Colonic mucosa (tissue), 4 donors: Measurements from ENCODE around the gene PRTG. TPM values are rescaled to one million over a fixed set of nuclear protein-coding genes. Genes with fewer than 3 reads are reported as not detected.
"Not testable (repeated sequence)": the region's sequence is repeated elsewhere in the genome, so short reads cannot be mapped to it uniquely, and the experiment has no call there.

Experiments used
- DNase-seq: peaks from one replicate; pipeline ENCODE4 v3.0.0-alpha.2; 2020
- H3K27ac ChIP-seq: fragments of 200-600 bp; one replicate; pipeline ENCODE4 v1.8.0; 2021
- H3K27me3 ChIP-seq: fragments of 200-600 bp; one replicate; pipeline ENCODE4 v1.8.0; 2021
- H3K36me3 ChIP-seq: fragments of 200-600 bp; one replicate; pipeline ENCODE4 v1.8.0; 2021
- H3K4me1 ChIP-seq: fragments of 200-600 bp; one replicate; pipeline ENCODE4 v1.8.0; 2021; ENCODE audit warnings: mild to moderate bottlenecking
- H3K4me3 ChIP-seq: fragments of 200-600 bp; one replicate; pipeline ENCODE4 v1.8.0; 2021
- H3K9ac ChIP-seq, 2 donors: one replicate each; pipeline ENCODE4 v1.7.0; 2013; ENCODE audit warnings: control low read depth in 2 of 2, low read depth in 2 of 2, low read length in 2 of 2
- H3K9me3 ChIP-seq: fragments of 200-600 bp; one replicate; pipeline ENCODE4 v1.8.0; 2021
- intact Hi-C: fragments of 100-400 bp; cut with DNase I; formaldehyde crosslinking; loops from one replicate; pipeline ENCODE4 v1.14.1; 2022
- total RNA-seq, 2 donors: library from RNA; stranded (reverse); fragmentation: NEBNext Ultra II Directional in 1 of 2; extraction: Animal tissue kit (Norgen Biotek cat#: 25700) in 1 of 2; gene quantifications; one replicate each; pipeline ENCODE4 v1.2.1, GENCODE V29; 2021
- TF ChIP-seq, protein P1 (sequence below): fragments of 200-600 bp; IDR thresholded peaks from one replicate; pipeline ENCODE4 v1.8.0; 2022; ENCODE audit warnings: antibody characterized with exemption, mild to moderate bottlenecking
- donor health status: healthy.
- donor health status: DM: no; HTN: no; CAD: no.
- donor health status: DM: no; HTN: no; CAD: no.

PRTG gene
- total RNA-seq, 2 donors from 2014 or later: 0.32 to 1.2 TPM

DNA sequence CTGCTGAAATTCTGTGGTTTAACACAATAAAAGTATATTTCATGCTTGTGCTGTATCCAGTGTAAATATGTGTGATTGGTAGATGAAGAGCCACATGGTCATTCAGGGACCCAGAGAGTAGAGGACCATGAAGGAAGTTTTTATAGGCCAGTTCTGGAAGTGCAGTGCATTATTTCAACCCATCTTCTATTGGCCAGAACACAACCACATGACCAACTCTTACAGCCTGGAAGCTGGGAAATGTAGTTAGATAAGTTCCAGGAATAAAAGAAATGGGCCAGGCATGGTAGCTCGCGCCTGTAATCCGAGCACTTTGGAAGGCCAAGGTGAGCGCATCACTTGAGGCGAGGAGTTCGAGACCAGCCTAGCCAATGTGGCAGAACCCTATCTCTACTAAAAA is 21.4 kb upstream of the PRTG start:
- intact Hi-C loops: no loop called here

DNA sequence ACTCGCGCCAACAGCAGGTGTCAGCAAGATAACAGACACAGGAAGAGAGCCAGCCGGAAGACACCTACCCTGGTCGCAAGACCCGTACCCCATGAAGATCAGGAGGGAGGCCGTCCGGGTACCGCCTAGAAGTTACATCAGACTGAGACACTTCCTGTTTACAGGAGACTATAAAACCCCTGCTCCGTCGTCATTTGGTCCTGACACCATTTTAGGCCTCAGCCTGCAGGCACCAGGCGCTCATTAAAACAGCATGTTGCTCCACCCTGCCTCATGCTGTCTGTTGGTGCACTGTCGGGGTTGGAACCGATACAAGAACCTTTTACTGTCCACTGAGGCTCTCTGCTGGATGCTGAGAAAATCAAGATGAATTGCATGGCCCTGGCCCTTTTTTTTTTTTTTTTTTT is 15.6 kb upstream of the PRTG start:
- Histone ChIP-seq H3K36me3 (no peaks in the 10 kb centered on the region), H3K27ac (no peak overlapping the region), H3K4me1 (no peaks in the 10 kb centered on the region), H3K9me3 (no peaks in the 10 kb centered on the region), H3K9ac (no peak overlapping the region), H3K4me3 (no peak overlapping the region), H3K27me3 (no peaks in the 10 kb centered on the region)
- intact Hi-C loops: no loop called here
- DNase-seq: no peak
- TF ChIP-seq, protein P1, sequence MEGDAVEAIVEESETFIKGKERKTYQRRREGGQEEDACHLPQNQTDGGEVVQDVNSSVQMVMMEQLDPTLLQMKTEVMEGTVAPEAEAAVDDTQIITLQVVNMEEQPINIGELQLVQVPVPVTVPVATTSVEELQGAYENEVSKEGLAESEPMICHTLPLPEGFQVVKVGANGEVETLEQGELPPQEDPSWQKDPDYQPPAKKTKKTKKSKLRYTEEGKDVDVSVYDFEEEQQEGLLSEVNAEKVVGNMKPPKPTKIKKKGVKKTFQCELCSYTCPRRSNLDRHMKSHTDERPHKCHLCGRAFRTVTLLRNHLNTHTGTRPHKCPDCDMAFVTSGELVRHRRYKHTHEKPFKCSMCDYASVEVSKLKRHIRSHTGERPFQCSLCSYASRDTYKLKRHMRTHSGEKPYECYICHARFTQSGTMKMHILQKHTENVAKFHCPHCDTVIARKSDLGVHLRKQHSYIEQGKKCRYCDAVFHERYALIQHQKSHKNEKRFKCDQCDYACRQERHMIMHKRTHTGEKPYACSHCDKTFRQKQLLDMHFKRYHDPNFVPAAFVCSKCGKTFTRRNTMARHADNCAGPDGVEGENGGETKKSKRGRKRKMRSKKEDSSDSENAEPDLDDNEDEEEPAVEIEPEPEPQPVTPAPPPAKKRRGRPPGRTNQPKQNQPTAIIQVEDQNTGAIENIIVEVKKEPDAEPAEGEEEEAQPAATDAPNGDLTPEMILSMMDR: no peak

More for the DNA sequence above, 21.4 kb upstream of the PRTG start:
- H3K27ac ChIP-seq: no peak overlapping the region
- TF ChIP-seq, protein P1: no peak
- no peak overlapping the region for H3K9ac ChIP-seq
- no peaks in the 10 kb centered on the region for H3K4me1 ChIP-seq
- H3K9me3 ChIP-seq: no peaks in the 10 kb centered on the region
- no peaks in the 10 kb centered on the region for H3K36me3 ChIP-seq
- no peak overlapping the region for H3K4me3 ChIP-seq
- H3K27me3 ChIP-seq: no peaks in the 10 kb centered on the region
- no peak for DNase-seq

DNA sequence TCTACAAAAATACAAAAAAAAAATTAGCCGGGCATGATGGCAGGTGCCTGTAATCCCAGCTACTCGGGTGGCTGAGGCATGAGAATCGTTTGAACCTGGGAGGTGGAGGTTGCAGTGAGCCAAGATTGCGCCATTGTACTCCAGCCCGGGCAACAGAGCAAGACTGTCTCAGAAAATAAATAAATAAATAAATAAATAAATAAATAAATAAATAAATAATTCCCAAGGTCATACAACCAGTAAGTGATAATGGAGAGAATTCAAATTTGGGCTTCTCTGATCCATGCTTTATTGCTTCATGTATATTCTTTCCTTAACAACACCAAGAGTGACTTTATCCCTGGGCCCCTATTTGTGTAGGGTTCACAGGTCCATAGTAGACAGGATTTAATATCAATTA is 10.5 kb upstream of the PRTG start:
- intact Hi-C loops, H3K9ac ChIP-seq, H3K9me3 ChIP-seq, H3K4me3 ChIP-seq, H3K27me3 ChIP-seq, DNase-seq, H3K27ac ChIP-seq, H3K4me1 ChIP-seq, H3K36me3 ChIP-seq: not testable (repeated sequence)

DNA sequence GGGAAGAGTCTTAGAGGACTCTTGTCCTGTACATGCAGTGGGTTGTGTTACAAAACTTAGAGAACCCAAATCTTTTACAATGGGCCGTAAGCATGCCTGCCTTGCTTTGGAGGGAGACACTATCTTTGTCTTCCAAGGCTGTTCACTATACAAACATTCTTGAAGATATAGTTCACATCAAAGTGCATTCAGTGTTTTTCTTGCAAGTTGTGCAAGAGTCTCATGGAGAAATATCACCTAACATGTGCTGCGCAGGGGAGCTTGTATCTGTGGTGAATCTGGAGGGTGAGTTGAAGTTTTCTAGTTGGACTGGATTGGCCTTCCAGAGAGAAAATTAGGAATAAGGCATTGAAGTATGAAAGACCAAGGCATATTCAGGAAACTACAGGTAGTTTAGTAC is 7.8 kb upstream of the PRTG start:
- Histone ChIP-seq H3K27me3 (no peaks in the 10 kb centered on the region), H3K4me1 (no peaks in the 10 kb centered on the region), H3K9ac (no peak overlapping the region), H3K4me3 (no peak overlapping the region), H3K36me3 (no peaks in the 10 kb centered on the region), H3K9me3 (no peaks in the 10 kb centered on the region), H3K27ac (no peak overlapping the region)
- DNase-seq: no peak
- intact Hi-C loops: no loop called here
- TF ChIP-seq, protein P1: no peak

DNA sequence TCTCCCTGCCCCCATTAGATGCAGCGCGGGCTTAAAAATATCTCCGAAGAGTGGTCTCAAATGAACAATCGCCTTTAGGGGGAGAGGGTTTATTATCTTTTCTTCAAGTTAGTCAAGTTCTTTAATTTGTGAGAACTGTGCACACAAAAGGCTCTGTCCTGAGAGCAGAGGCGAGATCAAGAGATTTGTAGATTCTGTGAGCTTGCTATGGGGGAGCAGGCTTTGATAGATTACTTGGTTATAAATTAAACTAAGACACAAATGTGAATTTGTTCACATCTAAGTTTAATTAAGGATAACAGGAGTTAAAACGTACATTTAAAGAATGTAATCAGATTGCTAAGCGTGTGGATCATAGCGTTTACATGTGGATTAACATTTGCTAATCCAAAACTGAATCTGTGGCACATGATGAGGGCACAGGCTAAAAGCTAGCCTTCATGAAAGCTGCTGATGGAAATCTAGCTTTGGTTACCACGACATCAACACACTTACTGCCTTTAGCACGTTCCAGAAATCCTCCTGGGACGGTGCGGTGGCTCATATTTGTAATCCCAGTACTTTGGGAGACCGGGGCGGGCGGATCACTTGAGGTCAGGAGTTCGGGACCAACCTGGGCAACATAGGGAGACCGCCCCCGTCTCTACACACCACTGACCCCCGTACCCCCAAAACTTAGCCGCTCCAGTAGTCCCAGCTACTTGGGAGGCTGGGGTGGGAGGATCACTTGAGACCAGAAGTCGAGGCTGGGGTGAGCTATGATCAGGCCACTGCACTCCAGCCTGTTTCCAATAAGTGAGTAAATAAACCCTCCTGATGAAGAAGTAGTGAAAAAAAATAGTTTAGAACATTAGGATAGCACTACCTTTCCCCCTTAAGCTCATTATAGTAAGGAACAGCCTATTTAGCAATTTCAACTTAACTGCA is 1.0 kb upstream of the PRTG start:
- no peak for DNase-seq
- Histone ChIP-seq H3K4me1 (peaks cover 7% of the 10 kb centered on the region), H3K27ac (no peak overlapping the region), H3K4me3 (peak overlapping the region; percentile 61), H3K9ac (no peak overlapping the region), H3K36me3 (no peaks in the 10 kb centered on the region), H3K9me3 (no peaks in the 10 kb centered on the region), H3K27me3 (peaks cover 51% of the 10 kb centered on the region)
- intact Hi-C loops: no loop called here
- TF ChIP-seq, protein P1: no peak

DNA sequence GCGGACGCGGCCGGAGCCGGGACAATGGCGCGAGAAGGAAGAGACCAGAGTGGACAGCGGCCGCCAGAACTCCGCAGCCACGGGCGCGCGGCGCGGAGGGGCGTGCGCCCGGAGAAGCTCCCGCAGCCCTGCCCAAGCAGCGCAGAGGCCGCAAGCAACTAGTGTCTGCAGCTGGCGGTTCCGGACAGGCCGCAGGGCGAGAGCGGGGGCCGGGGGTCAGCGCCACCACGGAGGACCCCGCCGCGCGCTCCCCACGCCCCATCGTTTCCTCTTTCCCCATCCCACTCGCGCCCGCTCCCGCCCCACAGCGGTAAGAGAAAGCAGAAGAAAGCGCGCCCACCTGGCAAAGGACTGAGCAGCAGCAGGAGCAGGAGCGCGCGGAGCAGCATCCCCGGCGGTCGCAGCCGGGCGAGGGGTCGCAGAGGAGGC is 440 bp downstream of the PRTG start:
- TF ChIP-seq, protein P1: no peak
- Histone ChIP-seq H3K36me3 (no peaks in the 10 kb centered on the region), H3K9ac (peak overlapping the region in 1 of 2 donors; percentile 8), H3K4me1 (peaks cover 7% of the 10 kb centered on the region), H3K27me3 (peaks cover 53% of the 10 kb centered on the region), H3K4me3 (peak overlapping the region; percentile 61), H3K27ac (peak overlapping the region; percentile 22), H3K9me3 (no peaks in the 10 kb centered on the region)
- intact Hi-C loops: no loop called here
- DNase-seq: peak; percentile 29
